GM21619 (cell line): ENCODE data around the gene AFAP1.

Experiments used
- ATAC-seq: cut with Tn5 transposase; IDR thresholded peaks from one replicate; pipeline ENCODE4 v1.9.1; 2021; ENCODE audit not compliant: unreplicated experiment

Gene AFAP1

GRCh38 chr4:7867191-7867590 lies 72.5 kb downstream of the AFAP1 start:
- no peak for ATAC-seq

- ATAC-seq, result no peak
These were observed 74.1 kb downstream of the AFAP1 start for GRCh38 chr4:7865533-7865932.

GRCh38 chr4:7864685-7865084 lies 75.0 kb downstream of the AFAP1 start:
- ATAC-seq, result no peak

- no peak for ATAC-seq
These were observed 75.6 kb downstream of the AFAP1 start for GRCh38 chr4:7863911-7864681.

- ATAC-seq, result no peak
These were observed 77.0 kb downstream of the AFAP1 start for GRCh38 chr4:7862561-7863192.

- no peak for ATAC-seq
These were observed 78.2 kb downstream of the AFAP1 start for GRCh38 chr4:7861440-7861881.

GRCh38 chr4:7860600-7861163 lies 79.0 kb downstream of the AFAP1 start:
- no peak for ATAC-seq

- no peak for ATAC-seq
These were observed 80.3 kb downstream of the AFAP1 start for GRCh38 chr4:7859326-7859725.

GRCh38 chr4:7858498-7858897 lies 81.2 kb downstream of the AFAP1 start:
- no peak for ATAC-seq

- no peak for ATAC-seq
These were observed 81.7 kb downstream of the AFAP1 start for GRCh38 chr4:7857993-7858392.

- ATAC-seq, result no peak
These were observed 82.4 kb downstream of the AFAP1 start for GRCh38 chr4:7857238-7857701.

- no peak for ATAC-seq
These were observed 83.9 kb downstream of the AFAP1 start for GRCh38 chr4:7855731-7856130.

- no peak for ATAC-seq
These were observed 84.8 kb downstream of the AFAP1 start for GRCh38 chr4:7854697-7855370.

GRCh38 chr4:7854216-7854615 lies 85.4 kb downstream of the AFAP1 start:
- no peak for ATAC-seq

GRCh38 chr4:7853271-7853670 lies 86.4 kb downstream of the AFAP1 start:
- ATAC-seq, result no peak

- no peak for ATAC-seq
These were observed 87.0 kb downstream of the AFAP1 start for GRCh38 chr4:7852568-7853185.

GRCh38 chr4:7850489-7850888 lies 89.2 kb downstream of the AFAP1 start:
- no peak for ATAC-seq

- ATAC-seq, result no peak
These were observed 92.5 kb downstream of the AFAP1 start for GRCh38 chr4:7847206-7847605.

GRCh38 chr4:7845493-7846128 lies 94.0 kb downstream of the AFAP1 start:
- ATAC-seq, result no peak

- ATAC-seq, result no peak
These were observed 95.1 kb downstream of the AFAP1 start for GRCh38 chr4:7844594-7844991.
